SK-N-DZ (cell line): Measurements from ENCODE around the gene STK26. TPM values are rescaled to one million over a fixed set of nuclear protein-coding genes. Genes with fewer than 3 reads are reported as not detected.
"Not testable (repeated sequence)": the region's sequence is repeated elsewhere in the genome, so short reads cannot be mapped to it uniquely, and the experiment has no call there.

Source experiments
- DNase-seq: peaks from one replicate; pipeline ENCODE4 v3.0.0-alpha.2; 2015; ENCODE audit warnings: low spot score
- polyA plus RNA-seq, 2 experiments: library from polyadenylated mRNA; depleted of rRNA; stranded (reverse); fragments of >200 nt; gene quantifications; 2 replicates each; pipeline ENCODE4 v1.2.3, GENCODE V29; 2014

Gene STK26
- 0.30 and 0.71 TPM in 2 replicates for polyA plus RNA-seq (2014; cell fraction: cytosol; rRNA removed)
- polyA plus RNA-seq (2014; cell fraction: nucleus; rRNA removed), result 0.27 and 0.76 TPM in 2 replicates

- peak; percentile 7 for DNase-seq
Observed at GRCh38 chrX:132022967-132023895, at the start of gene STK26. Gene STK26 (plus strand): TSS chrX:132023302. CDS start chrX:132023618, 316 bp downstream.

- DNase-seq, result no peak
Observed at GRCh38 chrX:131975851-131976250, 47.3 kb upstream of the STK26 start.

GRCh38 chrX:131977619-131978018 is 45.5 kb upstream of the STK26 start:
- DNase-seq, result no peak

GRCh38 chrX:131979116-131979515 is 44.0 kb upstream of the STK26 start:
- no peak for DNase-seq

GRCh38 chrX:131985526-131986049 is 37.5 kb upstream of the STK26 start:
- DNase-seq, result no peak

GRCh38 chrX:131987252-131987651 is 35.9 kb upstream of the STK26 start:
- no peak for DNase-seq

GRCh38 chrX:131988236-131988635 is 34.9 kb upstream of the STK26 start:
- DNase-seq, result no peak

- no peak for DNase-seq
Observed at GRCh38 chrX:132001127-132001526, 22.0 kb upstream of the STK26 start.

- DNase-seq, result no peak
Observed at GRCh38 chrX:132004728-132005127, 18.4 kb upstream of the STK26 start.

GRCh38 chrX:132009350-132009749 is 13.8 kb upstream of the STK26 start:
- DNase-seq, result no peak

- not testable (repeated sequence) for DNase-seq
Observed at GRCh38 chrX:132010213-132010612, 12.9 kb upstream of the STK26 start.

- DNase-seq, result no peak
Observed at GRCh38 chrX:132015875-132016274, 7.2 kb upstream of the STK26 start.

GRCh38 chrX:132016628-132017430 is 6.3 kb upstream of the STK26 start:
- no peak for DNase-seq

GRCh38 chrX:132017431-132018185 is 5.5 kb upstream of the STK26 start:
- no peak for DNase-seq

- DNase-seq, result no peak
Observed at GRCh38 chrX:132022198-132022966, 720 bp upstream of the STK26 start.

GRCh38 chrX:132023896-132024386 is 839 bp downstream of the STK26 start:
- no peak for DNase-seq

- DNase-seq, result no peak
Observed at GRCh38 chrX:132025041-132025440, 1.9 kb downstream of the STK26 start.

GRCh38 chrX:132030264-132030663 is 7.2 kb downstream of the STK26 start:
- no peak for DNase-seq

- no peak for DNase-seq
Observed at GRCh38 chrX:132031867-132032266, 8.8 kb downstream of the STK26 start.

GRCh38 chrX:132033166-132033565 is 10.1 kb downstream of the STK26 start:
- no peak for DNase-seq
